Type B pancreatic cell (in vitro differentiated cells): ENCODE data around the gene ZNF500. TPM values are rescaled to one million over a fixed set of nuclear protein-coding genes. Genes with fewer than 3 reads are reported as not detected.
A peak's percentile ranks its signal among the peaks of the same experiment; 100 is the strongest.

Source experiments
- DNase-seq: peaks from one replicate; pipeline ENCODE4 v3.0.0; 2021; ENCODE audit warnings: mixed read lengths; ENCODE audit not compliant: unreplicated experiment; ENCODE audit errors: extremely low spot score
- H3K27ac Mint-ChIP-seq: 2 replicates; pipeline ENCODE4 v1.8.0; 2021; ENCODE audit warnings: mild to moderate bottlenecking, mixed read lengths
- H3K27me3 Mint-ChIP-seq: 2 replicates; pipeline ENCODE4 v1.8.0; 2021; ENCODE audit warnings: mixed read lengths
- H3K36me3 Mint-ChIP-seq: 2 replicates; pipeline ENCODE4 v1.8.0; 2021; ENCODE audit warnings: mixed read lengths
- H3K4me1 Mint-ChIP-seq: one replicate; pipeline ENCODE4 v1.8.0; 2021; ENCODE audit warnings: mixed read lengths; ENCODE audit not compliant: unreplicated experiment
- H3K4me3 Mint-ChIP-seq: 2 replicates; pipeline ENCODE4 v1.8.0; 2021; ENCODE audit warnings: mild to moderate bottlenecking, mixed read lengths
- H3K9me3 Mint-ChIP-seq: 2 replicates; pipeline ENCODE4 v1.8.0; 2021; ENCODE audit warnings: mixed read lengths
- total RNA-seq: library from RNA; stranded (reverse); gene quantifications from 2 replicates; pipeline ENCODE4 v1.2.1, GENCODE V29; 2021; ENCODE audit warnings: low replicate concordance
- TF ChIP-seq, protein P1 (sequence below): fragments of 200-600 bp; sonication (generic); conservative IDR thresholded peaks from 2 replicates; pipeline ENCODE4 v1.5.0; 2021; ENCODE audit warnings: antibody characterized with exemption, mild to moderate bottlenecking

ZNF500 gene
- total RNA-seq, 1 donor from 2014 or later = 21.0 TPM

GRCh38 chr16:4734730-4735535, 32.0 kb downstream of the ZNF500 start:
- H3K36me3 Mint-ChIP-seq = no peaks in the 10 kb centered on the region
- peak overlapping the region; percentile 97 for H3K27ac Mint-ChIP-seq
- H3K4me3 Mint-ChIP-seq = peak overlapping the region; percentile 97
- peak; percentile 93 for DNase-seq
- no peaks in the 10 kb centered on the region for H3K9me3 Mint-ChIP-seq
- TF ChIP-seq, protein P1, sequence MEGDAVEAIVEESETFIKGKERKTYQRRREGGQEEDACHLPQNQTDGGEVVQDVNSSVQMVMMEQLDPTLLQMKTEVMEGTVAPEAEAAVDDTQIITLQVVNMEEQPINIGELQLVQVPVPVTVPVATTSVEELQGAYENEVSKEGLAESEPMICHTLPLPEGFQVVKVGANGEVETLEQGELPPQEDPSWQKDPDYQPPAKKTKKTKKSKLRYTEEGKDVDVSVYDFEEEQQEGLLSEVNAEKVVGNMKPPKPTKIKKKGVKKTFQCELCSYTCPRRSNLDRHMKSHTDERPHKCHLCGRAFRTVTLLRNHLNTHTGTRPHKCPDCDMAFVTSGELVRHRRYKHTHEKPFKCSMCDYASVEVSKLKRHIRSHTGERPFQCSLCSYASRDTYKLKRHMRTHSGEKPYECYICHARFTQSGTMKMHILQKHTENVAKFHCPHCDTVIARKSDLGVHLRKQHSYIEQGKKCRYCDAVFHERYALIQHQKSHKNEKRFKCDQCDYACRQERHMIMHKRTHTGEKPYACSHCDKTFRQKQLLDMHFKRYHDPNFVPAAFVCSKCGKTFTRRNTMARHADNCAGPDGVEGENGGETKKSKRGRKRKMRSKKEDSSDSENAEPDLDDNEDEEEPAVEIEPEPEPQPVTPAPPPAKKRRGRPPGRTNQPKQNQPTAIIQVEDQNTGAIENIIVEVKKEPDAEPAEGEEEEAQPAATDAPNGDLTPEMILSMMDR = no peak
- peaks cover 8% of the 10 kb centered on the region for H3K4me1 Mint-ChIP-seq
- peaks cover 4% of the 10 kb centered on the region for H3K27me3 Mint-ChIP-seq

GRCh38 chr16:4734063-4734729, 32.8 kb downstream of the ZNF500 start, which contains the start of the genes ANKS3 and DNAAF8:
ANKS3 (minus strand) TSS chr16:4734271; CDS start chr16:4730149, 4,122 bp downstream.
DNAAF8 (plus strand) TSS chr16:4734537; CDS start chr16:4736515, 1,978 bp downstream.
- TF ChIP-seq, protein P1 = no peak
- Mint-ChIP-seq H3K27me3 (peaks cover 4% of the 10 kb centered on the region), H3K4me1 (peaks cover 8% of the 10 kb centered on the region), H3K4me3 (peak within 1 kb of the TSS; percentile 97), H3K27ac (peak within 1 kb of the TSS; percentile 97), H3K9me3 (no peaks in the 10 kb centered on the region), H3K36me3 (no peaks in the 10 kb centered on the region)
- DNase-seq = peak; percentile 95

DNA sequence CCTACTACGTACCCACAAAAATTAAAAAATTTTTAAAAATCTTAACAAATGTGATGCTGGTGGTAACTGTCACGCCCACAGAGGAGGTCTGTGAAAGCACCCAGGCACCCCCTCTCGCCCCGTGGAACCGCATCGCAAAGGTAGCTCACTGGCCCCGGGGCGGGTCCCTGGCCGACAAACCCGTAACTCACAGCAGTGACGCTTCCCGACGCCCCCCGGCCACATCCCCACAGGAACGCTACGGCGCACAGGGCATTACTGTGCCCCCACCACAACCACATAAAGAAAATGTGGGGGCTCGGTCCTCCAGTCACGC, 33.3 kb downstream of the ZNF500 start:
- peak overlapping the region; percentile 97 for H3K27ac Mint-ChIP-seq
- H3K27me3 Mint-ChIP-seq = peaks cover 4% of the 10 kb centered on the region
- no peak for DNase-seq
- H3K4me3 Mint-ChIP-seq = peak overlapping the region; percentile 97
- TF ChIP-seq, protein P1 = no peak
- H3K9me3 Mint-ChIP-seq = no peaks in the 10 kb centered on the region
- H3K36me3 Mint-ChIP-seq = no peaks in the 10 kb centered on the region
- peaks cover 8% of the 10 kb centered on the region for H3K4me1 Mint-ChIP-seq

GRCh38 chr16:4733211-4733742, 33.7 kb downstream of the ZNF500 start:
- Mint-ChIP-seq H3K36me3 (no peaks in the 10 kb centered on the region), H3K4me3 (peak overlapping the region; percentile 97), H3K27me3 (peaks cover 4% of the 10 kb centered on the region), H3K9me3 (no peaks in the 10 kb centered on the region), H3K4me1 (peaks cover 8% of the 10 kb centered on the region), H3K27ac (peak overlapping the region; percentile 97)
- no peak for DNase-seq
- TF ChIP-seq, protein P1 = no peak

DNA sequence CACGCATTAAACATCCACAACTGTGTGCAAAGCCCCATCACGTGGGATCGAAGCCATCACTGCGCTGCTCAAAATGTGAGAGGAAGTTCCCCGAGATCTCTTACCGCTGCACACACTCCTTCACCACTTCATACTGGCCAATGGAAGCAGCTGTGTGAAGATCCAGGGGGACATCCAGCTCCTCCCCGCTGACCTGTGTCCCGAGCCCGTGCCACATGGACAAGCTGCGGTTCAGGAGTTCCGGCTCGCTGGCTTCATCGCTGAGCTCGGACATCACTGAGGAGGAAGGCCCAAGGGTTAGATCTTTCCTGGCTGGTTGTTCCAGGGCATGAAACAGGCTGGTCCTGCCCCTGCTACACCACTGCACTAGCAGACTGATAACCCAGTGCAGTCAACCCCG, 37.1 kb downstream of the ZNF500 start:
- H3K4me1 Mint-ChIP-seq = peaks cover 8% of the 10 kb centered on the region
- no peaks in the 10 kb centered on the region for H3K9me3 Mint-ChIP-seq
- H3K27ac Mint-ChIP-seq = no peak overlapping the region
- no peak overlapping the region for H3K4me3 Mint-ChIP-seq
- TF ChIP-seq, protein P1 = no peak
- H3K36me3 Mint-ChIP-seq = no peaks in the 10 kb centered on the region
- no peaks in the 10 kb centered on the region for H3K27me3 Mint-ChIP-seq
- DNase-seq = no peak
